Kidney capillary endothelial cell (primary cell): ENCODE results near the gene TRIM41.
A peak's percentile ranks its signal among the peaks of the same experiment; 100 is the strongest.
"Not testable (repeated sequence)": the region's sequence is repeated elsewhere in the genome, so short reads cannot be mapped to it uniquely, and the experiment has no call there.

ENCODE experiments used
- DNase-seq: peaks from one replicate; pipeline ENCODE4 v3.0.0-alpha.2; 2018; ENCODE audit warnings: low spot score

Gene TRIM41

DNA sequence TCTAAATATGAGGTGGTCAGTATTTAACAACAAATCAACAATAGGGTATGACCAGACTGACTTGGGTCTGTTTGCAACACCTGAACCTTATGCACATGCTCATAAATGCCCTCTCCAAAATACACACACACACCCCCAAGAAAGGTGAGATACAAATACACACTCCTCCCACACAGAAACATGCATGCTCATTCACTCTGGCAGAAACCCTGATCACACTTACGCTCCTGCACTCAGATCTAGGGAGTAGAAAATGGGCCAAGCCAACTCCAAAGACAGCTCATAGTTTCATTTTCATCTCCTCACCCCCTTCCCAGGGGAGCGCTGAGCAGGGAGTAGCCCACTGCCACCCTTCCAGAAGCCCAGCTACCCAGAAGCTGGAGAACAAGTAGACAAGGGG, 29.4 kb upstream of the TRIM41 start:
- DNase-seq, result no peak

DNA sequence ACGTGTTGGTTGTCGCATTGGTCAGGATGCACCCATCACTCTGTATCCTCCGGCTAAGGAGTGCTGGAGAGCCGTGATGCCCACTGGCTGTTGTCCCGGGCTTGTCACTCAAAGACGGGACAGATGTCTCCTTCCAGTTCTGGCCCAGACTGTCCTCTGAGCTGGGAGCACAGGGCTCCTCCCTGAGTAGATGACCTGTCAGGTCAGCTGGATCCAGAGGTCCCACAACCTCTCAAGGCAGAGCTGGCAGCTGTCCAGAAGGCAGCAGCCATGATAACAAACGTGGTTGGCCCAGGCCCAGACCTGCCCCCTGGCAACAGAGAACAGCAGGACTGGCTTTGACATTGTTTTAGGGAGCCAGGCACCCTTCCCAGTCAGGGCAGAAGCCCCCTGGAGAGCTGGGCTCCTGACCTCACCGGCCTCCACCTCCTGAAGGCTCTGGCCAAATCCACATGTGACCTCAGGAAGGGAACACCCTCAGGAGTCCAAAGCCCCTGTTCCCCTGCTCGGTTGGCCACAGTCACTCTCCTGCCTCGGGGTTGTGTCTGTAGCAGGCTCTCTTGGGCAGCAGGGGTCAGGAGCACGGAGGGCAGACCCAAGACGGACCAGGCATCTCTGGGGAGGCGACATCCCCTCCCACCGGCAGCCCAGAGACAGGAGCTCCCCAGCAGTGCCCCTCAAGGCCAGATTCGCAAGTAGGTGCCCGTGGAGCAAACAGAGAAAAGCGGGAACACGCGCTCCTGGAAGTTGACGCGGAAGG, 28.4 kb upstream of the TRIM41 start:
- no peak for DNase-seq

DNA sequence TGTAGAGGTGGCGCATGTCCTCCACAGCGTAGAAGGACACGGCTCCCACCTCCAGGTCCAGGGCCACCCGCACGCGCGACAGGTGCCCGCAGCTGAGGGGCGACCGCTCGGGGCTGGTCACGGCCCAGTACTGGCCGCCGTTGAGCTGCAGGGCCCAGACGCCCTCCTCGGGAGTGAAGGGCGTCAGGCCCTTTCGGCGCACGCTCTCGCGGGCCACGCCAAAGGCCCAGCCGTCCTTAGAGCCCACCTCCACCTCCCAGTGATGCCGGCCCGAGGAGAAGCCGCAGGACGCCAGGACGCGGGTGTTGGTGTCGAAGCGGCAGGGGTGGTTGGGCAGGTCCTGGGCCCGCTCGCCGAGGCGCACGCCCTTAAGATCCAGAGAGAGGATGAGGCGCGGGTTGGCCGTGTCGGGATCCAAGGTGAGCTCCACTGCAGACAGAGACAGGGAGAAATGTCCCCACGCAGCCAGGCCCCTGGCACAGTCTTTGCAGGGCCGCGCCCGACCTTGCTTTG, 27.8 kb upstream of the TRIM41 start:
- DNase-seq, result no peak

DNA sequence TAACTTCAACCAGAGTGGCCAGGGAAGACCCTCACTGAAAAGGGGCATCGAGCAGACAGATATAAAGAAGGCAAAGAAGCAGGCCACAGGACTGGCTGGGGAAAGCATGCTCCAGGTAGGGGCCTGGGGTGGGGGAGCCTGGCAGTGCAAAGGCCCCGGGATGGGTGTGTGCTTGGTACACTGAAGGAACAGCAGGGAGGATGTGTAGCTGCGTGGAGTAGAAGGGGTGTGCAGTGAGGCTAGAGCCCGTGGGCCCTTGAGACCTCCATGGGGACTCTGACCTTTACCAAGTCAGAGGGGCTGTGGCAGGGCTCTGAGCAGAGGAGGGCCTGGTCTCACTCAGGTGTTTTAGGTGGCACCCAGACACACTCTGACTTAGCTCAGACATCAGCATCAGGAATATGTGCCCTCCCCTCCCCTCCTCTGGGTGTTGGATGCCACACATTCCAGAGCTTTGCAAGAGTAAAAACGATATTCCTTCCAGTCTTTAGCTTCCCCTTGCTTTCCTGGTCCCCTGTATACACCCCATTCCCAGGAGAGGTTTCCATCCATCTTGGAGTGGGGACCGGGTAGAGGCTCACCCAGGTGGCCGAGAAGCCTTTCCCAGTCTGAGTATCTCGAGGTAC, 25.6 kb upstream of the TRIM41 start:
- no peak for DNase-seq

DNA sequence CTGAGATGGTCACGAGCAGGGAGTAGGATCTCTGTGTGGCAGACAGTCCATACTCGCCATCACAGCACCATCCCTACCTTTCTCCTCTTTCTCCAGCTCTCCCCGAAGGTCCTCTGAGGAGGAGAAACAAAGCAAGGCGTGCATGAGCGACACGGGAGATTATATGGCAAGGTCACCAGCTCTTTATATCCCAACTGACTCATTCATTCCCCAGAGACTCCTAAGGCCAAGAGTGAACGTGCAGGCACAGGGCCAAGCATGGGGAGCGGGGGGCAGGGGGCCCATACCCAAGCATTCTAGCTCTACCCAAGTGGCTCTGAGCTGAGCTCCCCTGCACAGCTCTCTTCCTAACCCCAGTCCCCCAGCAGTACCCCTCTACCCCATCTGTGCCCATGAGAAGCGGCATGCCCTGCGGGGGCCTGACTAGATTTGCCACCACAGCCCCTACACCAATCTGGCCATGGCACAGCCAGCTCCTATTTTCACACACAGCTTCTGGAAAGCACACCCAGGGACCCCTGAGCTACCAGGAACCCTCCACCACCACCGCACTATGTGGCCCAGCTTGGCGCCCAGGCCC, 24.9 kb upstream of the TRIM41 start:
- DNase-seq, result no peak

DNA sequence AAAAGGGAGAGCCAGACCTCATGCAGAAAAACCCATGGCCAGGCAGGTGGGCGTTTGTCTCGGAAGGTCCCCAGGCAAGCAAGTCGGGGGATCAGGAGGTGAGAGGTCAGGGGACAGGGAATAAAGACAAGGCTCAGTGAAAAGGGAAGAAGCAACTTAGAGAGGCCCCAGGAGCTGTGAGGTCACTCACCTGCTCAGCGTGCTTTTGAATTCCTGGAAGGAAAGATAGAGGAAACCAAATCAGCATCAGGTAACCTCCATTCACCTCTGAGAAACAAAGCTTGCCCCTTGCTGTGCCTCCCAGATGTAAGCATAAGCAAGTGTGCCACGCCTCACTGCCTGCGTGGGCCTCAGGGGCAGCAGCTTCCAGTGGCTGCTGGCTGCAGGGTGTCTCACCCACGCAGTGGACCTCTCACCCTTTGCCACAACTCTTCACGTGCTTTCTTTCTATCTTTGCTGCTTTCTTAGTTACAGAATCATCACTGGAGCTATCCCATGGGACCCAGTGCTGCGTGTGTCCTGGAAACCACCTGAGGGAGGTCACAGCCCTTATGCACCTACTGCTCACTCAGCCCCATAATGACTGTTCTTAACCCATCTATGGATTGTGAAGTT, 24.1 kb upstream of the TRIM41 start:
- no peak for DNase-seq

DNA sequence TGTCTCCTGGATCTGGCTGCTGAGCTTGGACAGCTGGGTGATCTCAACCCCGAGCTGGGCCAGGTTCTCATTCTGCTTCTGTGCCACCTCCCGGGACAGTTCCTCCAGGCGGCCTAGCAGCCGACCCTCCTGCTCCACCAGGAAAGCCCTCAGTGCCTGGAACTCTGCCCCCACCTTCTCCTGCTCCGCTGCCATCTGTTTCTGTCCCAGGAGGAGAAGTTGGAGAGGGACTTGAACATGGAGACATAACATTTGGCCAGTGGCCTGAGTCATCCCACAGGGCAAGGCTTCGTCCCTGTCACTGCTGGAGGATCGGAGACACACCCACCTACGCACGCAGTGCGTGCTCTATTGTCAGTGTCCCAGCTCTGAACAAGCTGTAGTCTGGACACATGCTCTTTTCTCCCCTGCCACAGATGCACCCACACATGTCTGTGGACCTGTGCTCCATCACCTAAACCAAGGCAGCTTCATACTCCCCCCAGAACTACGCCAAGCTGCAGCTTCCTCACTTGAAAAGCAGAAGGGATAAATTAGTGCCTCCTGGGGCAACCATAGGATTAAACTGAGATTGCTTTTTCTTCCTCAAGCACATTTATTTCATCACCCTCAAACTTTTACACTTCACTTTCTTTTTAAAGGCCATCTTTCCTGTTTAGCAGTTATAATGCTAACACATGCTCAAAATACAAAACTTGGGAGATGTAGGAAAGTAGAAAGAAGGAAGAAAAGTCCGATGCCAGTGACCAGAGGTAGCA, 23.0 kb upstream of the TRIM41 start:
- no peak for DNase-seq

DNA sequence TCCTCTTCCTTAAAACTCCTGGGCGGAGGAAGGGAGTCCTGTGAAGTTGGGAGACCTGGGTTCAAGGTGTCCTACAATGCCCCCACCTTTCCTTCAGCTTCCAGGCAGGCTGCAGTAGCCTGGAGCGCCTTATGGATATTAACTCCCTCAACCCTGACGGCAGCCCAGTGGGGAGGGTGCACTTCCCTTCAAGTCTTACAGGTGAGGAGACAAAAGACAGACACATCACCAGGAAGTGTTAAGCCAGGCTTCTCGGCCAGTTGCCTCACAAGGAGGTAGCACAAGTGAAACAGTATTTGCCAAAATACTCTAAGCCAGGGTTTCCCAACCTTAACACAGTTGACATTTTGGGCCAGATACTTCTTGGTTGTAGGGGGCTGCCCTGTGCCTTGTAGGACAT, 22.3 kb upstream of the TRIM41 start:
- no peak for DNase-seq

DNA sequence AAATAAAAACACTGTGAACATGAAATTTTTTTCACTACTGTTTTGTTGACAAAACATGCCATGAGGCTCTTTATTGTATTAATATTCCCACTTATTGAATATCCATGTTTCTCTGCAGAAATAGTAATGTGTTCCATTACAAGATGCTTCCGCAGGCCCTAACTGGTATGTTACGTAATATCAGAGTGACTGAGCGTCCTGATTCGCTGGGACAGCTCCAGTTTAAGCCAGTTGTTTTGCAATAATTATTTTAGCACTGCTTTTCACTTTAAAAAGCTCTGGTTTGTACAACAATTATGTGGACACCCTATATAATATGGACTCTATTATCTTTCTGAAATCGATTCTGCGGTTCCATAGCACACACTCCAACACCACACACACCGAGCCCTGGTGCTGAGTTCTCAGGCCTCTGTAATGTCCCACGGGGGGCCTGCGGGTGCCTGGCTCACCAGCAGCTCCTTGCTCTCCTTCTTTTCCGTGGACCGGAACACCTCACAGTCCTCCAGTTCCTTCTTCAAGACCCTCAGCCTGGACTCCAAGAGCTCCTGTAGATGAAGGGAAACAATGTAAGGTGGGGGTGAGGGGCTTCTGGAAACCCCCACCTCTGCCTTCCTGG, 19.9 kb upstream of the TRIM41 start:
- no peak for DNase-seq

DNA sequence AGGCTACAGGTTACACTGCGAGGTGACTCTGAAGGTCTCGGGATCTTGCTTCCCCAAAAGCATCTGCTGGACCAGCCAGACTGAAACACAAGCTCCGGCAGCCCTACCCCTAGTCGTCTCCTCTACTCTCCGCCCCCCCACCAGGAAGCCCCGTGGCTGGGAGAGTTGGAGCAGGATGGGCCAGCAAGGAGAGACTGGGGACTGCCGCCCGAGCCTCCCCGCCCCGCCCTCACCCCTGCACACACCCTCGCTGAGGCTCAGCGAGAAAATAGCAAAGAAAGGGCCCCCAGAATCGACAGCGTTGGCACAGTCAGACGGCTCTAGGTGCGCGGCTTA, 19.3 kb upstream of the TRIM41 start:
- DNase-seq, result no peak

DNA sequence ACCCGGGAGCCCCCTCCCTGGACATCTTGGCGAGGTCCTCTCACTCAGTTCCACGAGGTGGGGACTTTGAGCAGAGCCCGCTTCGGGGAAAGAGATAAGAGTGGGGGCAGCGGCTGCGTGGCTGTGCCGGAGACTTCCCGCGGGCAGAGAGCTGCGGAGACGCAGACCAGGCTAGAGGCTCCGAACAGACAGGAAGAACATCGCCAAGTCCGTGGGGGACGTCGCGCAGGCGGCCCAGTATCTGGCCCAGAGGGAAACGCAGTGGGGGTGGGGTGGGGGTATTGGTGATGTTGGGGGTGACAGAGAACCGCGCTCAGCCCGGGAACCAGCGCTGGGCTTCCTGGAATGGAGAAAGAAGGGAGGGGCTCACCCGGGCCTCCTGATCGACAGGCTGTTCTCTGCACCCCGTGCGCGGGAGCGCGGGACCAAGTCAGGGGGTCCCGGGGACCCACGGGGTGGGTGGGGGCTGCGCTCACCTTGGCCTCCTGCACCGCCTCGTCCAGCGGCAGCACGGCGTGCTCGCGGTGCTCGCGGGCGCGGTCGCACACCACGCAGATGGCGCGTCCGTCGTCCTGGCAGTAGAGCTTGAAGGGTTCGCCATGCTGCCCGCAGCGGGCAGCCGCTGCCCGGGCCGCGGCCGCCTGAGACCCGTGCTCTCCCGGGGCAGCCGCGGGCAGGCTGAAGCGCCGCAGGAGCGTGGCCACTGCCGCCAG, 18.8 kb upstream of the TRIM41 start:
- no peak for DNase-seq

DNA sequence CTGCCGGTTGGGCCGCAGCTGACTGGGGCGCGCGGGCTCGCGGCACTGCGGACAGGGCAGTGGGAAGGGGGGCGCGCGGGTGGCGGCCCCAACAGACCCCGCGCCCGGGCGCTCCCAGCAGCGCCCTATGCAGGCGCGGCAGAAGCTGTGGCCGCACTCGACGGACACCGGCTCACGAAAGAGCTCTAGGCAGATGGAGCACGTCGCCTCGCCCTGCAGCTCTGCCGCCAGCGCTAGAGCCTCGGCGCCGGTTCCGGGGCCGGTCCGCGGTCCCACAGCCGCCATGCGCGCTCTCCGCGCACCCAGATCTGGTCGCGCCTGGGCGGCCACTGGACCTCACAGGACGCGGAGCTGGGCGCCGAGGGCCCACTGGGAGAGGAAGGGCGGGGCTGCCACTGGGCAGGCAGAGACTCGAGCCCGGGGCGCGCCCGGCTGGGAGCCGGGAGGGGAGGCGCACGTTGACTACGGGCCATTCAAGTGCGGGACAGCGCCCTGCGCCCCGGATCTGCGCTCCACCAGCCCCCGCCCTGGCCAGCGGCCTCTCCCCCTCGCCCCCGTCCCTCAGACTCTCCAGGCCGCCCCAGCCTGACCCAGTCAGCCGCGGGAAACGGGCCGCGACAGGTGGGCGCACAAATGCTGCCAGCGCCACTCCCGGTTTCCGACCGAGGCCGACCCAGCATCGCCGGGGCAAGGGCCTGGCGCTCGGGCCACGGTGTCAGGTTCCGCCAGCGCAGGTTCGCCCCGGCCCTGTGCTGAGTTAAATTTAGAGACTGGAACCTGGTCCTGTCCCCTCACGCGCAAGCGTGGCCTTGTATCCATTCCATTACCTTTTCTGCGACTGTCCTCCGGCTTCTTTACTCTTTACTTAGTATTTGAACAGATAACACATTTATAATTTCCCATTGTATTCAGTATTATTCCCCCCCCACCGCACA, 18.0 kb upstream of the TRIM41 start, which contains the start of gene TRIM7:
Gene TRIM7 (minus strand): TSS at position 371 of the 935 bp plus-strand sequence. CDS start 86 bp downstream, at position 285.
- no peak for DNase-seq

DNA sequence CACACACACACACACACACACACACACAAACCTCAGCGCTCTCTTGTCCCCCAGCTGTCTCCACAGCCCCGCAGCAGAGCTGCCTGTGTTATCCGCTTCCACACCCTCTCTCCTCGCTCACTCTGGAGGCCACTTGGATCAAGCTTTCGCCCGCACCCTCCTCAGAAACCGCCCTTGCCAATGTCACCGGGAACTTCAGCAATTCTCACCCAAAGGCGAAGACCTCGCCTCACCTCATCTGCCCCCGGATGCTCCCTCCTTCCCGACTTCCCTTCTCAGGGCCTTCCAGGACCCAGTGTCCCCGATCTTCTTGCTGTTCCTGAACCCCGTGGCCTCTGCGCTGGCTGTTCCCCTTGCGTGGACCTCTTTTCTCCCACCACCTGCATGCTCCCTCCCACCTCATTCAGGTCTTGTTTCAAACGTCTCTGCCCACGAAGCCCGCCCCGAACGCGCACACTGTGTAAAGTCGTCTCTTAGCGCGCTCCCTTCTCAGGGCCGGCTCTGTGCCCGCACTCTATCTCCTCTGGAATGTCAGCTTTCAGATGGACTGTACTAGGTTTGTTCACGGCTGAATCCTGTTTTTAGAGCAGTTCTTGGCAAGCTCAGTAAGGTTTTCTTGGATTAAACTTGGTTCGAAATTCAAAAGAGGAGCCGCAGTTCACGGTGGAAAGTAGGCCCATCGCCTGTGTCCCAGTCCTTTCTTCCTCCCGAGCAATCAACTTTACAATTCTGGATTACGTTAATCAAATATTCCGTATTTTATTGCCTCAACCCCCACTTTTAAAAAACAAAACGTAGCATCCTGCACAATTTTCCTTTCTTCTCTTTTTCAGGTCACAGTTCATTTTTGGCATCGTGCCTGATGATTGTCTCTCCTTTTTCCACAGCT, 17.1 kb upstream of the TRIM41 start:
- no peak for DNase-seq

DNA sequence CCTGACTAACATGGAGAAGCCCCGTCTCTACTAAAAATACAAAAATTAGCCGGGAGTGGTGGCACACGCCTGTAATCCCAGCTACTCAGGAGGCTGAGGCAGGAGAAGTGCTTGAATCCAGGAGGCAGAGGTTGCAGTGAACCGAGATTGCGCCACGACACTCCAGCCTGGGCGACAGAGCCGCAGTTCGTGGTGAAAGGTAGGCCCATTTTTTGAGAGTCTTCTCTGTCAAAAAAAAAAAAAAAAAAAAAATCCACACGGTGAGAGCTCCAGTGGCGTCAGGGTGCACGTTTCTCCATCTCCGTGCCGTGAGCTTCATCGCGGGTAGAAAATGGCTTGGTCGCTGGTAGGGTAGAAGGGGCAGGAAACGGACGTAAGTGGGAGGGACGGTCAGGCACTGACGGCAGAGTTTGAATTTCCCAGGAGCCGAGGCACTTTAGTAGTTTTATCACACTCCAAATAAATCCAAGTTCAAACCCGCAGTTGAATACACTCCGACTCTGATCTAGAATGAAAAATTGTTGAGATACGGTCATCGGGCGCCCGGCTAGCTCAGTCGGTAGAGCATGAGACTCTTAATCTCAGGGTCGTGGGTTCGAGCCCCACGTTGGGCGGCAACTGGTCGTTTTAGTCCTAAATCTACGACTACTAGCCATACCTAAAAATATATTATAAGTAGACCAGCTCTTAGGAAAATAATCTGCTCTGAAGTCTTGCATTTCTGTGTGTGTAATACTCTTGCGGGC, 15.7 kb upstream of the TRIM41 start:
- DNase-seq, result peak; percentile 87

DNA sequence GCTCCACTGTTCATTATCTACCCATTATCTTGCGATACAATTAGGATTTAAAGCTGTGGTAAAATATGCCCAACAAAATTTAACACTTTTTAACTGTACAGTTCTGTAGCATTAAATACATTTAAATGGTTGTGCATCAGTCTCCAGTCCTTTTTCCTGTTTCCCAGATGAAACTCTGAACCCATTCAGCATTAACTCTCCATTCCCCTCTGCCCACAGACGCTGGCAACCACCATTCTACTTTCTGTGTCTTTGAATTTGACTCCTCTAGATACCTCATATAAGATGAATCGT, 15.2 kb upstream of the TRIM41 start:
- no peak for DNase-seq

DNA sequence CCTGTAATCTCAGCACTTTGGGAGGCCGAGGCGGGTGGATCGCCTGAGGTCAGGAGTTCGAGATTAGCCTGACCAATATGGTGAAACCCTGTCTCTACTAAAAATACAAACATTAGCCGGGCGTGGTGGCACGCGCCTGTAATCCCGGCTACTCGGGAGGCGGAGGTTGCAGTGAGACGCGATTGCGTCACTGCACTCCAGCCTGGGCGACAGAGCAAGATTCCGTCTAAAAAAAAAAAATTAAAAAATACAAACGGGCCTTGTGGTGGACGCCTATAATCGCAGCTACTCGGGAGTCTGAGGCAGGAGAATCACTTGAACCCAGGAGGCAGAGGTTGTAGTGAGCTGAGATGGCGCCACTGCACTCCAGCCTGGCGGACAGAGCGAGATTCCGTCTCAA, 14.1 kb upstream of the TRIM41 start:
- DNase-seq, result not testable (repeated sequence)

DNA sequence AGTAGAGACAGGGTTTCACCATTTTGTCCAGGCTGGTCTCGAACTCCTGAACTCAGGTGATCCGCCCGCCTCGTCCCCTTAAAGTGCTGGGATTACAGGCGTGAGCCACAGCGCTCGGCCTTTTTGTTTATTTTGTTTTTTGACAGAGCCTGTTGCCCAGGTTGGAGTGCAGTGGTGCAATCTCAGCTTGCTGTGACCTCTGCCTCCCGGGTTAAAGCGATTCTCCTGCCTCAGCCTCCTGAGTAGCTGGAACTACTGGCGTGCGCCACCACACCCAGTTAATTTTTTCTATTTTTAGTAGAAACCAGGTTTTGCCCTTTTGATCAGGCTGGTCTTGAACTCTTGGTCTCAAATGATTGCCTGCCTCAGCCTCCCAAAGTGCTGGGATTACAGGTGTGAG, 12.9 kb upstream of the TRIM41 start:
- DNase-seq, result not testable (repeated sequence)

DNA sequence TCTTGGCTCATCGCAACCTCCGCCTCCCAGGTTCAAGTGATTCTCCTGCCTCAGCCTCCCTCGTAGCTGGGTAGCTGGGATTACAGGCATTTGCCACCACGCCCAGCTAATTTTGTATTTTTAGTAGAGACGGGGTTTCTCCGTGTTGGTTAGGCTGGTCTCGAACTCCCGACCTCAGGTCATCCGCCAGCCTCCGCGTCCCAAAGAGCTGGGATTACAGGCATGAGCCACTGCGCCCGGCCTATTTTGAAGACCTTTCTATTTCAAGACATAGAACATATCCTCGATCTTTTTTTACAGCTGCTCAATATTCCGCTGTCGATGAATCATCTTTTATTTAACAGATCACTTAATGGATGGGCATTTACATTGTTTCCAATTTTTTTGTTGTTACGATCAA, 12.4 kb upstream of the TRIM41 start:
- DNase-seq, result not testable (repeated sequence)
